DND-41 (cell line): ENCODE data around the gene NFXL1.

Source experiments
- ATAC-seq: fragments of 200-7000 bp; cut with Tn5 transposase; 3 replicates; pipeline ENCODE4 v1.9.1; 2021; ENCODE audit warnings: low read depth; ENCODE audit not compliant: insufficient read depth
- DNase-seq: peaks from one replicate; pipeline ENCODE4 v3.0.0-alpha.2; 2020
- H2AFZ ChIP-seq: 2 replicates; pipeline ENCODE4 v1.6.0; 2012; ENCODE audit warnings: low read depth, low read length
- H3K27ac ChIP-seq: 2 replicates; pipeline ENCODE4 v1.5.1; 2012; ENCODE audit warnings: low read length, inconsistent platforms
- H3K27me3 ChIP-seq: fragments of 200-600 bp; sonication (generic); 2 replicates; pipeline ENCODE4 v1.6.0; 2012; ENCODE audit warnings: low read length, mild to moderate bottlenecking, inconsistent platforms; ENCODE audit not compliant: insufficient read depth, poor library complexity
- H3K36me3 ChIP-seq: 2 replicates; pipeline ENCODE4 v1.5.1; 2012; ENCODE audit warnings: low read length, inconsistent platforms; ENCODE audit not compliant: insufficient read depth
- H3K4me1 ChIP-seq: 2 replicates; pipeline ENCODE4 v1.5.1; 2012; ENCODE audit warnings: mild to moderate bottlenecking, low read length; ENCODE audit not compliant: insufficient read depth
- H3K4me2 ChIP-seq: 2 replicates; pipeline ENCODE4 v1.6.0; 2012; ENCODE audit warnings: mild to moderate bottlenecking, moderate library complexity, low read length, inconsistent platforms; ENCODE audit not compliant: insufficient read depth
- H3K4me3 ChIP-seq, 2 experiments: fragments of 200-600 bp in 1 of 2; shearing (Covaris generic) in 1 of 2; 2 replicates each; pipeline ENCODE4 v1.5.1; 2012 to 2016; ENCODE audit warnings: inconsistent platforms in 2 of 2, low read length in 2 of 2, mild to moderate bottlenecking in 2 of 2, low read depth in 1 of 2, moderate library complexity in 1 of 2
- H3K79me2 ChIP-seq: 2 replicates; pipeline ENCODE4 v1.6.0; 2012; ENCODE audit warnings: low read length, inconsistent platforms; ENCODE audit not compliant: insufficient read depth
- H3K9ac ChIP-seq: 2 replicates; pipeline ENCODE4 v1.6.0; 2012; ENCODE audit warnings: low read depth, mild to moderate bottlenecking, inconsistent platforms, low read length, moderate library complexity
- H3K9me3 ChIP-seq: 2 replicates; pipeline ENCODE4 v1.5.1; 2012; ENCODE audit warnings: low read length, moderate library complexity, mild to moderate bottlenecking, inconsistent platforms; ENCODE audit not compliant: insufficient read depth, severe bottlenecking
- H4K20me1 ChIP-seq: 2 replicates; pipeline ENCODE4 v1.6.0; 2012; ENCODE audit warnings: low read length; ENCODE audit not compliant: insufficient read depth
- EZH2 ChIP-seq: IDR thresholded peaks from 3 replicates; pipeline ENCODE4 v1.6.1; 2012; ENCODE audit warnings: borderline replicate concordance, low read depth, mild to moderate bottlenecking, moderate library complexity, low read length, inconsistent platforms; ENCODE audit not compliant: severe bottlenecking
- TF ChIP-seq, protein P1 (sequence below): IDR thresholded peaks from 2 replicates; pipeline ENCODE4 v1.5.1; 2012; ENCODE audit warnings: borderline replicate concordance, low read length, moderate library complexity, mild to moderate bottlenecking; ENCODE audit not compliant: poor library complexity, severe bottlenecking; ENCODE audit errors: extremely low read depth

NFXL1 gene

DNA sequence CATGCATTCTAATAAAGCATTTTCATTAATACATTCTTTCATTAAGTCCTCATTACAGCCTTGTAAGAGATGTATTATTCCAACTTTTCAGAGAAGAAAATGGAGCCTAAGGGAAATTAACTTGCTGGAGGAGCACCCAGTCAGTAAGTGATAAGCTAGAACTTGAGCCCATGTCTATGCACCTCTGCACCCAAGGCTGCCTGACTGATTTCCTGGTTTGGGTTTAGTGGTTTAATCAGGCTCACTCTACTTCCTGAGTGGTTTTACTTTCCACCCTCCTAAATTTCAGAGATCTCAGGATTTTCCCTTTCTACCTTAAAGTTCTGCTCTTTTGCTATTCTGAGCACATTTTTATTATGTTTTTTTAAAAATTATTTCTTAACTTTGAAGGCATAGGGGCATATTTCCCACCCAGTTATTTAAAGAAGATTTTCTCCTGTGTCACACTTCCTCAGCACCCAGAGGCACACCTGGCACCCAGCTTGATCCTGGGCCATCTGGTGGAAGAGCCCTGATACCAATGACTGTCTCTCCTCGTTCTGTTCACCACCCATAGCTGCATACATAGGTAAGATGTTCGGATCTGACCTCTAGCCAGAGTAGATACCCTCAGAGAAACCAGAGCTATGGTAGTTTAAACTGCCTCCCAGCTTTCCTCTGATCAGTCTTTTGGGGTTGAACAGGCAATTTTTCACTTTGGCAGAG is 86.9 kb downstream of the NFXL1 start:
- TF ChIP-seq EZH2, result no peak
- TF ChIP-seq, protein P1, sequence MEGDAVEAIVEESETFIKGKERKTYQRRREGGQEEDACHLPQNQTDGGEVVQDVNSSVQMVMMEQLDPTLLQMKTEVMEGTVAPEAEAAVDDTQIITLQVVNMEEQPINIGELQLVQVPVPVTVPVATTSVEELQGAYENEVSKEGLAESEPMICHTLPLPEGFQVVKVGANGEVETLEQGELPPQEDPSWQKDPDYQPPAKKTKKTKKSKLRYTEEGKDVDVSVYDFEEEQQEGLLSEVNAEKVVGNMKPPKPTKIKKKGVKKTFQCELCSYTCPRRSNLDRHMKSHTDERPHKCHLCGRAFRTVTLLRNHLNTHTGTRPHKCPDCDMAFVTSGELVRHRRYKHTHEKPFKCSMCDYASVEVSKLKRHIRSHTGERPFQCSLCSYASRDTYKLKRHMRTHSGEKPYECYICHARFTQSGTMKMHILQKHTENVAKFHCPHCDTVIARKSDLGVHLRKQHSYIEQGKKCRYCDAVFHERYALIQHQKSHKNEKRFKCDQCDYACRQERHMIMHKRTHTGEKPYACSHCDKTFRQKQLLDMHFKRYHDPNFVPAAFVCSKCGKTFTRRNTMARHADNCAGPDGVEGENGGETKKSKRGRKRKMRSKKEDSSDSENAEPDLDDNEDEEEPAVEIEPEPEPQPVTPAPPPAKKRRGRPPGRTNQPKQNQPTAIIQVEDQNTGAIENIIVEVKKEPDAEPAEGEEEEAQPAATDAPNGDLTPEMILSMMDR, result peak; percentile 34
- no peak overlapping the region for H2AFZ ChIP-seq
- peak; percentile 96 for ATAC-seq

DNA sequence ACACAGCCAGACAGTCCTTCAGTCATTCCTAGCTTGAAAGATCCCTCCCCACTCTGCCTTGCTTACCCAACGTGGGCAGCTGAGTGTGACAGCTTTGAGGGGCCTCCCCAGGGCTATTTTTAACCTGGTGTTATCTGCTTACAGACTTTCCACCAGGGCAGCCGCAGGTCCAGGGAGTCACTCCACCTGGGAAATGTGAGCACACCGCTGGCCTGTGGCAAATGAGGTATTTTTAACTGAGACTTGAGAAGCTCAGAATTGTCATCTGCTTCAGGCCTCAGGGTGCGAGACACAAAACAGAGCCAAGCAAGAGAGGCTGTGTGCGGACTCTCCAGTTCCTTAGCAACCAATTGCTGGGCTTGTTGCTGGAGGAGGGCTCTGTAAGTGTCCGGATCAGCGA is 89.5 kb downstream of the NFXL1 start:
- Histone ChIP-seq H3K9me3 (no peaks in the 10 kb centered on the region), H2AFZ (no peak overlapping the region), H3K36me3 (no peaks in the 10 kb centered on the region), H3K79me2 (no peaks in the 10 kb centered on the region), H3K4me2 (no peak overlapping the region), H3K4me1 (peaks cover 27% of the 10 kb centered on the region), H3K27ac (no peak overlapping the region), H3K9ac (no peak overlapping the region), H3K4me3 (no peak overlapping the region), H3K27me3 (no peaks in the 10 kb centered on the region), H4K20me1 (no peaks in the 10 kb centered on the region)
- TF ChIP-seq EZH2, result no peak
- TF ChIP-seq, protein P1, result no peak
- ATAC-seq (no peak), DNase-seq (no peak)

More for the DNA sequence above, 86.9 kb downstream of the NFXL1 start:
- Histone ChIP-seq H3K27me3 (no peaks in the 10 kb centered on the region), H3K27ac (peak overlapping the region; percentile 30; the same call in 1 of the 2 replicates), H3K9me3 (no peaks in the 10 kb centered on the region), H3K4me1 (peaks cover 27% of the 10 kb centered on the region), H3K79me2 (no peaks in the 10 kb centered on the region), H3K36me3 (no peaks in the 10 kb centered on the region), H3K4me2 (peak overlapping the region; percentile 48; the same call in 1 of the 2 replicates), H4K20me1 (no peaks in the 10 kb centered on the region), H3K9ac (no peak overlapping the region), H3K4me3 (no peak overlapping the region)
- DNase-seq, result peak; percentile 58

- Histone ChIP-seq H3K9me3 (no peaks in the 10 kb centered on the region), H3K9ac (no peak overlapping the region), H3K27me3 (peaks cover 2% of the 10 kb centered on the region), H4K20me1 (no peaks in the 10 kb centered on the region), H2AFZ (no peak overlapping the region), H3K36me3 (no peaks in the 10 kb centered on the region), H3K4me2 (no peak overlapping the region), H3K4me1 (no peaks in the 10 kb centered on the region), H3K4me3 (no peak overlapping the region), H3K79me2 (no peaks in the 10 kb centered on the region), H3K27ac (no peak overlapping the region)
- TF ChIP-seq, protein P1, result no peak
- TF ChIP-seq EZH2, result no peak
- DNase-seq (no peak), ATAC-seq (no peak)
Observed at GRCh38 chr4:47819178-47819577, 95.2 kb downstream of the NFXL1 start.

GRCh38 chr4:47817275-47817674 is 97.1 kb downstream of the NFXL1 start:
- no peaks in the 10 kb centered on the region for H3K9me3 ChIP-seq
- H3K36me3 ChIP-seq, result no peaks in the 10 kb centered on the region
- H3K79me2 ChIP-seq, result no peaks in the 10 kb centered on the region
- H3K4me3 ChIP-seq, result no peak overlapping the region
- no peak for ATAC-seq
- peaks cover 2% of the 10 kb centered on the region for H3K27me3 ChIP-seq
- H3K4me1 ChIP-seq, result no peaks in the 10 kb centered on the region
- no peak for DNase-seq
- no peak for TF ChIP-seq EZH2
- TF ChIP-seq, protein P1, result no peak
- H3K4me2 ChIP-seq, result no peak overlapping the region
- no peak overlapping the region for H3K27ac ChIP-seq
- no peaks in the 10 kb centered on the region for H4K20me1 ChIP-seq
- no peak overlapping the region for H3K9ac ChIP-seq
- H2AFZ ChIP-seq, result no peak overlapping the region
